HCT116 (cell line): ENCODE data around the gene FLNA. TPM values are rescaled to one million over a fixed set of nuclear protein-coding genes. Genes with fewer than 3 reads are reported as not detected.

ENCODE experiments used
- ATAC-seq: fragments of 200-7000 bp; cut with Tn5 transposase; 2 replicates; pipeline ENCODE4 v1.9.1; 2020; ENCODE audit warnings: mild to moderate bottlenecking, moderate library complexity
- BruUV-seq: library from RNA; stranded (reverse); fragments of 400-500 nt; replicated peaks from 2 replicates; lab custom pipeline; 2021; lab: Mats Ljungman, UMichigan
- CTCF ChIA-PET: fragments of 300-600 bp; sonication (Branson Sonifier 250); formaldehyde crosslinking; loops from one replicate; lab custom pipeline; 2021; ENCODE audit warnings: antibody characterized with exemption; lab: Charles Lee
- POLR2A ChIA-PET: fragments of 300-600, 350-600 bp; sonication (Branson Sonifier 250); formaldehyde crosslinking; loops from one replicate; lab custom pipeline; 2021; ENCODE audit warnings: antibody characterized with exemption; lab: Charles Lee
- RAD21 ChIA-PET, 2 experiments: fragments of 300-600 bp; sonication (Branson Sonifier 250); formaldehyde crosslinking; loops; one replicate each; lab custom pipeline; 2023; ENCODE audit warnings: low total read pairs in 2 of 2; ENCODE audit not compliant: uncharacterized antibody in 2 of 2, unreplicated experiment in 2 of 2, low non-redundant PET in 1 of 2; lab: Charles Lee
- DNase-seq: peaks from one replicate; pipeline ENCODE4 v3.0.0-alpha.2; 2010; ENCODE audit warnings: low read depth, low spot score
- H2AFZ ChIP-seq: fragments of 200-600 bp; shearing (Covaris generic), sonication (generic); 2 replicates; pipeline ENCODE4 v1.6.1; 2017; ENCODE audit warnings: low read depth, mixed run types, mixed read lengths, antibody characterized with exemption, low read length; ENCODE audit not compliant: poor library complexity, severe bottlenecking
- H3K27ac ChIP-seq: 2 replicates; pipeline ENCODE4 v1.5.1; 2012; ENCODE audit warnings: low read depth, low read length
- H3K27me3 ChIP-seq: fragments of 200-600 bp; sonication (generic); 2 replicates; pipeline ENCODE4 v1.6.1; 2016; ENCODE audit warnings: mixed run types, low read length, mixed read lengths; ENCODE audit not compliant: insufficient read depth
- H3K36me3 ChIP-seq, 2 experiments: fragments of 200-500 bp in 1 of 2; fragments of 200-600 bp in 1 of 2; sonication (Bioruptor generic) in 1 of 2; sonication (generic) in 1 of 2; 2 replicates each; pipeline versions ENCODE4 v1.5.1 to v1.6.1; 2014 to 2016; ENCODE audit warnings: low read length in 2 of 2, inconsistent platforms in 1 of 2, mixed read lengths in 1 of 2, mixed run types in 1 of 2; ENCODE audit not compliant: insufficient read depth in 2 of 2, control insufficient read depth in 1 of 2
- H3K4me1 ChIP-seq, 2 experiments: fragments of 200-600 bp in 1 of 2; sonication (generic) in 1 of 2; 2 replicates each; pipeline versions ENCODE4 v1.5.1 to v1.6.1; 2012 to 2017; ENCODE audit warnings: low read length in 2 of 2, inconsistent platforms in 1 of 2, mild to moderate bottlenecking in 1 of 2, mixed read lengths in 1 of 2, mixed run types in 1 of 2, moderate library complexity in 1 of 2; ENCODE audit not compliant: insufficient read depth in 2 of 2, control insufficient read depth in 1 of 2
- H3K4me2 ChIP-seq: fragments of 200-600 bp; sonication (generic); 2 replicates; pipeline ENCODE4 v1.6.1; 2017; ENCODE audit warnings: mixed run types, low read length, mixed read lengths
- H3K4me3 ChIP-seq, 2 experiments: fragments of 200-600 bp in 1 of 2; sonication (generic) in 1 of 2; replicated peaks in 1 of 2; 2 replicates each; pipeline ENCODE4 v1.5.1; 2011 to 2016; ENCODE audit warnings: low read length in 2 of 2, control low read depth in 1 of 2, low read depth in 1 of 2, mild to moderate bottlenecking in 1 of 2, mixed read lengths in 1 of 2, mixed run types in 1 of 2
- H3K79me2 ChIP-seq: fragments of 200-600 bp; sonication (generic); 2 replicates; pipeline ENCODE4 v1.6.1; 2017; ENCODE audit warnings: mild to moderate bottlenecking, mixed run types, low read length, moderate library complexity, mixed read lengths; ENCODE audit not compliant: insufficient read depth
- H3K9ac ChIP-seq: fragments of 200-600 bp; sonication (generic); 2 replicates; pipeline ENCODE4 v1.6.1; 2016; ENCODE audit warnings: low read length, mixed read lengths
- H3K9me2 ChIP-seq: fragments of 200-600 bp; sonication (generic), shearing (Covaris generic); 2 replicates; pipeline ENCODE4 v1.6.1; 2017; ENCODE audit warnings: mixed run types, mild to moderate bottlenecking, moderate library complexity; ENCODE audit not compliant: insufficient read depth
- H3K9me3 ChIP-seq, 2 experiments: fragments of 200-500 bp in 1 of 2; fragments of 200-600 bp in 1 of 2; sonication (Bioruptor generic) in 1 of 2; sonication (generic) in 1 of 2; 2 replicates each; pipeline ENCODE4 v1.6.1; 2014 to 2017; ENCODE audit warnings: low read length in 2 of 2, mixed read lengths in 2 of 2, inconsistent platforms in 1 of 2, low read depth in 1 of 2, mild to moderate bottlenecking in 1 of 2, mixed run types in 1 of 2, moderate library complexity in 1 of 2; ENCODE audit not compliant: control insufficient read depth in 1 of 2, insufficient read depth in 1 of 2
- H4K20me1 ChIP-seq: fragments of 200-600 bp; sonication (generic), shearing (Covaris generic); 2 replicates; pipeline ENCODE4 v1.6.1; 2017; ENCODE audit warnings: mixed run types, mild to moderate bottlenecking, moderate library complexity; ENCODE audit not compliant: insufficient read depth
- CBX3 ChIP-seq: IDR thresholded peaks from 2 replicates; pipeline ENCODE4 v1.6.1; 2012; ENCODE audit warnings: low read depth
- CEBPB ChIP-seq: IDR thresholded peaks from 2 replicates; pipeline ENCODE4 v1.6.1; 2012; ENCODE audit warnings: low read depth
- EZH2 ChIP-seq: fragments of 200-600 bp; sonication (generic); IDR thresholded peaks from 2 replicates; pipeline ENCODE4 v1.6.1; 2017; ENCODE audit warnings: antibody characterized with exemption, mixed run types
- EZH2phosphoT487 ChIP-seq: fragments of 200-600 bp; IDR thresholded peaks from 2 replicates; pipeline ENCODE4 v1.6.1; 2018; ENCODE audit warnings: antibody characterized with exemption, borderline replicate concordance
- JUND ChIP-seq: IDR thresholded peaks from 2 replicates; pipeline ENCODE4 v1.6.1; 2012
- POLR2A ChIP-seq: IDR thresholded peaks from 2 replicates; pipeline ENCODE4 v1.7.0; 2011; ENCODE audit warnings: borderline replicate concordance; ENCODE audit not compliant: insufficient read depth, insufficient read length; ENCODE audit errors: extremely low read depth
- REST ChIP-seq: IDR thresholded peaks from 2 replicates; pipeline ENCODE4 v1.6.1; 2012; ENCODE audit warnings: low read depth
- SP1 ChIP-seq: IDR thresholded peaks from 2 replicates; pipeline ENCODE4 v1.6.1; 2012; ENCODE audit warnings: low read depth
- ZNF274 ChIP-seq: fragments of 200-500 bp; sonication (Bioruptor generic); IDR thresholded peaks from 2 replicates; pipeline ENCODE4 v1.6.1; 2014; ENCODE audit warnings: mild to moderate bottlenecking, low read depth, low read length, inconsistent platforms
- intact Hi-C: fragments of 100-400 bp; cut with micrococcal nuclease; formaldehyde crosslinking; loops from 2 replicates; pipeline ENCODE4 v1.10.0; 2022
- total RNA-seq: library from RNA; stranded (reverse); gene quantifications from one replicate; pipeline ENCODE4 v1.2.1, GENCODE V29; 2021; ENCODE audit not compliant: unreplicated experiment

FLNA gene
- total RNA-seq, 1 experiment from 2014 or later: 546 TPM

- ChIA-PET POLR2A (no interaction called here), CTCF (interaction anchor here (1.2 kb wide), 1 partner anchor 8 kb away, joined by 5 read pairs; no protein-coding TSS in a partner anchor), RAD21 (no interaction called here)
- Histone ChIP-seq H3K27me3 (no peaks in the 10 kb centered on the region), H3K9ac (no peak overlapping the region), H3K4me2 (no peak overlapping the region), H3K4me1 (peaks cover 8 to 31% of the 10 kb centered on the region in 2 experiments), H3K4me3 (no peak overlapping the region), H3K9me3 (no peaks in the 10 kb centered on the region), H3K36me3 (peaks cover 0 to 4% of the 10 kb centered on the region in 2 experiments; a peak in 2 of 4 replicates), H3K79me2 (peaks cover 25% of the 10 kb centered on the region), H3K9me2 (no peaks in the 10 kb centered on the region), H3K27ac (no peak overlapping the region)
- no peak for ATAC-seq
- intact Hi-C loops: no loop called here
- no peak for DNase-seq
- TF ChIP-seq CEBPB (no peak), EZH2phosphoT487 (no peak), SP1 (no peak), REST (no peak), JUND (no peak), ZNF274 (no peak), POLR2A (no peak), EZH2 (no peak), CBX3 (no peak)
- TF ChIP-seq, all 23 proteins: peak for 0
- BruUV-seq: no TSS peak
- Histone ChIP-seq H2AFZ (no peak overlapping the region), H4K20me1 (no peaks in the 10 kb centered on the region)
Observed at GRCh38 chrX:154381271-154381670, 6.8 kb upstream of the FLNA start.
